ENCODE results near the gene FAM53B.

Gene FAM53B

DNA sequence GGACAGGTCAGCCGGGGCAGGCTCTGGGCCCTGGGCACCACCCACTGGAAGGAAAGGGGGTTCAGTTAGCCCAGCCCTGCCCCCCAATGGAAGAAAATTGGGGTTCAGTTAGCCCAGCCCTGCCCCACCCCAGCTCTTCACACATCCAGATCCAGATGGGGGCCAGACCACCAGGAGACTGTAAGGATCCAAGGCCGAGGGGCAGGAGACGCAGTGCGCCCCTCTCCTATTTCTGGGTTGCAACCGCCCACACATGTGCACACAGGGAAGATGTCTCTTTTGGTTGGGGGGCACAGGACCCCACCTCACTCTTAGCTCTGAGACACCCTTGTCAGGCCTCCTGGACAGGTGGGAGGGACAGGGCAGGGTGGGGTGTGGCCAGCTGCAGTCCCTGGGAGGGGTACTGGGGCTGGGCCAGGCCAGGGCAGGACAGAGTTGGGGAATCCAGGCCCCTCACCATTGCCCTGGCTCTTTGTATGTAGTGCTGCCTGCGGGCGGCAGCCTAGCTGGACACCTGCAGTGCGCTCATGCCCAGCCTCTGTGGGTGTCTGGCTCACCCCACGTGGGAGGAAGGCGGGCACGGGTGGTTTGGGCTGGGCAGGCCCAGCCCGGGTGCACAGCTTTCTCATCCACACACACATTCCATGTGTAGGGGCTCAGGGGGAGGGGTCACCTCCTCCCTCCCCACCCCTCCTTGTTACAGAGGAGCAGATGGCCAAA is 141.4 kb downstream of the FAM53B start:
- H3K4me3 ChIP-seq (ENCODE audit: low read depth, low read length), result no peak overlapping the region
- TF ChIP-seq, protein P1, sequence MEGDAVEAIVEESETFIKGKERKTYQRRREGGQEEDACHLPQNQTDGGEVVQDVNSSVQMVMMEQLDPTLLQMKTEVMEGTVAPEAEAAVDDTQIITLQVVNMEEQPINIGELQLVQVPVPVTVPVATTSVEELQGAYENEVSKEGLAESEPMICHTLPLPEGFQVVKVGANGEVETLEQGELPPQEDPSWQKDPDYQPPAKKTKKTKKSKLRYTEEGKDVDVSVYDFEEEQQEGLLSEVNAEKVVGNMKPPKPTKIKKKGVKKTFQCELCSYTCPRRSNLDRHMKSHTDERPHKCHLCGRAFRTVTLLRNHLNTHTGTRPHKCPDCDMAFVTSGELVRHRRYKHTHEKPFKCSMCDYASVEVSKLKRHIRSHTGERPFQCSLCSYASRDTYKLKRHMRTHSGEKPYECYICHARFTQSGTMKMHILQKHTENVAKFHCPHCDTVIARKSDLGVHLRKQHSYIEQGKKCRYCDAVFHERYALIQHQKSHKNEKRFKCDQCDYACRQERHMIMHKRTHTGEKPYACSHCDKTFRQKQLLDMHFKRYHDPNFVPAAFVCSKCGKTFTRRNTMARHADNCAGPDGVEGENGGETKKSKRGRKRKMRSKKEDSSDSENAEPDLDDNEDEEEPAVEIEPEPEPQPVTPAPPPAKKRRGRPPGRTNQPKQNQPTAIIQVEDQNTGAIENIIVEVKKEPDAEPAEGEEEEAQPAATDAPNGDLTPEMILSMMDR (IDR thresholded peaks at IDR 0.05; ENCODE audit: low read depth, low read length), result no peak
- in situ Hi-C loops (cut with HindIII; ENCODE audit: low sequenced_read_pairs), result no loop called here
- no peak for DNase-seq (ENCODE audit: low read depth, low spot score)

DNA sequence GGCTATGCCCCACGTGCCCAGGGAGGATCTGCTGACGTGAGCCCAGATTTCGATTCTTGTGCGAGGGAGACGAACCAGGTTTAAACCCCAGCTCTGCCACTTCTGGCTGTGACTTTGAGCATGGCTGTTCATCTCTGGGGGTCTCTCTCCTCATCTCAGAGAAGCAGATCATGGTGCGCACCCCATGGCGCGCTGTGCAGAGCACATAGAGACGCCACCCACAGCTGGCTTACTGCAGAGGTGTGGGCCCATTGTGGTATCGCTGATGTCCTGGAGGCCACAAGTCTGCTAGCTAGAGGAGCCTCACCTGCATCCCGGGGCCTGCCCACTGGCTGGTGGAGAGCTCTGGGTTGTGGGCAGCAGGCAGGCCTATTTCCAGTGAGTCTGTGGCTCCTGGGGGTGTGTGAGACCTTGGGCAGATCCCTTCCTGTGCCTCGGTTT is 142.0 kb downstream of the FAM53B start:
- no peak overlapping the region for H3K4me3 ChIP-seq (ENCODE audit: low read depth, low read length)
- in situ Hi-C loops (cut with HindIII; ENCODE audit: low sequenced_read_pairs), result no loop called here
- DNase-seq (ENCODE audit: low read depth, low spot score), result no peak
- TF ChIP-seq, protein P1 (IDR thresholded peaks at IDR 0.05; ENCODE audit: low read depth, low read length), result no peak

DNA sequence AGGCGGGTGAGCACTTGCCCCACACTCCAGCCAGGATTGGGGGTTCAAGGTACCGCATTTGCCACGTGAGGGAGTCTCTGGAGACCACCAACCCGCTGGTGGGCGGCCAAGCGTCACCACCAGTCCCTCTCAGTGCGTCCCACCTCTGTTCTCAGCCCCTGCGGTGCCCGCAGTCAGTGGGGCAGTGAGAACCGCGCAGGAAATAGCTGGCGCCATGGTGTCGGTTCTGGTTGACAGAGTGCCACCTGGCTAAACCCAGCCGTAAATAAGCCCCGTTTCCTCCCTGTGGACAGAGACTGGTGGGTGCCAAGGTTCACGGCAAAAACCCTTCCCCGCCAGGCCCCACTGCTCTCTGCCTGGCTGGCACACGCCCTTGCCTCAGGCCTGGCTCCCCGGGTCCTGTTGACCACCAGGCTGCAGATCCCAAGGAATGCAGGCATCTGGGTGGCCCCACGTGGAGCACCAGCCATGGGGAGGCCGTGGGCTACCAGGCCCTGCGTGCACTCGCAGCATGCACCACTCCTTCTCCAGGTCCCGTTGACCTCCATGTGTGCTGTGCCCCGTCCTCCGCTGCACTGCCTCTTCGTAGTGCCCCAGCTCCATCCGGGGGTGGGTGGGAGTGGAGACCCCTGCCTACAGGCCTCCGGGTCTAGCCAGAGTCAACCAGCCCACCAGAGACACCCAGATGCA is 142.6 kb downstream of the FAM53B start:
- no peak for DNase-seq (ENCODE audit: low read depth, low spot score)
- H3K4me3 ChIP-seq (ENCODE audit: low read depth, low read length), result no peak overlapping the region
- in situ Hi-C loops (cut with HindIII; ENCODE audit: low sequenced_read_pairs), result no loop called here
- TF ChIP-seq, protein P1 (IDR thresholded peaks at IDR 0.05; ENCODE audit: low read depth, low read length), result no peak

DNA sequence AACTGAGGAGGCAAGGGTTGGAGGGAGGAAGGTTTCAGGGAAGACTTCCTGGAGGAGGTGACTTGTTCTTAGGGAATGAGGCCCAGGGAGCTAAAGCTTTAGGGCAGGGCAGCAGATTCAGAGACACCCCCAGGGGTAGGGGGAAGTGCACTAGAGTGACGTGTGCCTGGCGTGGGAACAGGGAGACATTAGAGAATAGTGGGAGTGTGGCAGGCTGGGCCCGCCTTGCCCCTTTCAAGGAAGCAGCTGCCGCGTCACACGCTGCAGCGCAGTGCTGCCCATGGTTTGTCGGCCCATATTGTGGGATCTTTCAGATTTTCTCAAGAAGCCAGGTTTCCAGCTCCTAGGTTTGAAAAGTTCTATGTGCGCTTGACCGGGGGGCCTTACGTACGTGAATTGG is 143.2 kb downstream of the FAM53B start:
- TF ChIP-seq, protein P1 (IDR thresholded peaks at IDR 0.05; ENCODE audit: low read depth, low read length), result no peak
- no peak overlapping the region for H3K4me3 ChIP-seq (ENCODE audit: low read depth, low read length)
- in situ Hi-C loops (cut with HindIII; ENCODE audit: low sequenced_read_pairs), result no loop called here
- DNase-seq (ENCODE audit: low read depth, low spot score), result no peak

DNA sequence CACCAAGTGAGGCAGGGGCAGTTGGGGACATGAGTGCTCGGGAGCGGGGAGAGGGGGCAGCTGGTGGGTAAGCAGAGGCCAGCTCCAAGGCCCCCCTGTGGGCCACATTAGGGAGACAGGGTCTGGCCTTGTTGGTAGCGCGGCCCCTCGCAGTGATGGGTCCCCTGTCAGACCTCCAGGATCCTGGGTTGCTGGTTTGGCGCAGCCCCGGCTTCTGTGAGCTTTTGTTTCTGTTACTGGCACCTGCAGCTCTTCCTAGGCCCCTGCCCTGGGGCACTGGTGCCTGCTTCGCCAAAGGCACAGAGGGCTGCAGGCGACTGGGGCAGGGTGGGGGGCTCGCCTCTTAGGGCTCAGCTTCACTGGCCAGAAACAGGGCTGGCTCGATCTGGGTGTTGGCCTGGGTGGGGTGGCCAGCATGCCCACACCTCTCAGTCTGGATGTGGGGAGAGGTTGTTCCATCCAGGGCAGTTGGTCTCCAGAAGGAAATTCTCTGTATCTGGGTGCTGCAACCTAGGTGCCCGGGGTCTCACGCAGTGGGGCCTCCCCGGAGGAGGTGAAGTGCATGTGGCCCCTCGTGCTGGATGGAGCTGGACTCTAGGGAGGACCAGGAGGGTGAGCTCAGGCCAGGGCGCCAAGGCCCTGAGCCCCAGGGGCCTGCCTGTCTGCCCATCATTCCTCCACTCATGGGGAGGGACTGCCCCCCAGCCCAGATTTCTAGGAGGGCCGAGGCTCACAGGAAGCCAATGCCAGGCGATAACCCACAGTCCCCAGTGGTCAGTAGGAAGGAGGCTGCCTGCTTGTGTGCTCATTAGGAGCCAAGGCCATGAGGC is 143.9 kb downstream of the FAM53B start:
- in situ Hi-C loops (cut with HindIII; ENCODE audit: low sequenced_read_pairs), result no loop called here
- TF ChIP-seq, protein P1 (IDR thresholded peaks at IDR 0.05; ENCODE audit: low read depth, low read length), result no peak
- DNase-seq (ENCODE audit: low read depth, low spot score), result no peak
- H3K4me3 ChIP-seq (ENCODE audit: low read depth, low read length), result no peak overlapping the region

DNA sequence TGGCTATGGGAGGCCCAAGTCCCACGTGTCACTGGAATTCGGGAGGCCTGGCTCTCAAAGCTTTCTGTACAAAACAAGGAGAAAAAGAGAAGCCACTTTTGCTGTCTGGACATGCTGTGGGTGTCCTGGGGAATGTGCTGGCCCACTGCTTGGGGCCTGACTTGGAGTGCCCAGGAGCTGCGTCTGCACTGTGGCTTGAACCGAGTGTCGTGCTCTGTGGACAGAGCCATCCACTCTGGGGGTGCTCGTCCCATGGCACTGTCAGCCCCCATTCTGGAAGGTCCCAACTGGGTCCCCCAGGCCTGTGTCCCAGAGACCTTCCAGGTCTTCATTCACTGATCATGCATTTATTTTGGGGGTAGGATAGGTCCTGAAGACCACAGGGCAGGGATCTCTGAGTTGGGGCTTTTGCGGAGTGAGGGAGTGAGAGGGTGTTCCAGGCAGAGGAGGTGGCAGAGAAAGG is 144.6 kb downstream of the FAM53B start:
- TF ChIP-seq, protein P1 (IDR thresholded peaks at IDR 0.05; ENCODE audit: low read depth, low read length), result no peak
- no peak for DNase-seq (ENCODE audit: low read depth, low spot score)
- H3K4me3 ChIP-seq (ENCODE audit: low read depth, low read length), result no peak overlapping the region
- in situ Hi-C loops (cut with HindIII; ENCODE audit: low sequenced_read_pairs), result no loop called here

Measured in astrocyte of the spinal cord (primary cell).